GM21447 (cell line): Measurements from ENCODE around the gene ZSWIM6.

Experiments used
- ATAC-seq: cut with Tn5 transposase; IDR thresholded peaks from one replicate; pipeline ENCODE4 v1.9.1; 2021; ENCODE audit not compliant: unreplicated experiment

ZSWIM6 gene

DNA sequence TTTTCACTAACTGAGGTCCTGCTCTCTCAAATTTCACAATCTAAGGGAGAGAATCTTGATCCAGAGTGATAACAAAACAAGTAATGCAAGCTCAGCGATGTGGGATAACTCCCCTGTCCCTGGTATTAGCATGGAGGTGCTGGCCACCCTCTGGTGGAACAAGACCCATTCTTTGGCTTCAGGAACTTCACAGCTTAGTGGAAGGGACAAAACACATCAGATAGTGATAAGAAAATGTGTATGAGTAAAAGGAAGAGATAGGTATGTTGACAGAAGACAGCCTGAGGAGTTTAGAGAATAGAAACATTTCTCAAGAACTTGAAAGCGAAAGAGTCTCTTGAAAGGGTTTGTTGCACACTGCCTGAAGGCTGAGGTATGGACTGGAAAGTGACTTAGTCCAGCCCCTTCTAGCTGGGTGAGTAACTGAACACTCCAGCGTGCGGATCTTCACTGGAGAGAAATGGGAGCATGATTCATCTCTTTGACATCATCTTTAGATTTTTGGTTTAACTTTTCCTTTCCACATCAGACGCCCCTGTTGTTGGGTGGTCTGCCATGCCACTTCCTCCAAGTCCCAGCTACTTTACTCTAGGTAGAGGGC lies 25.4 kb upstream of the ZSWIM6 start:
- ATAC-seq: peak; percentile 91

DNA sequence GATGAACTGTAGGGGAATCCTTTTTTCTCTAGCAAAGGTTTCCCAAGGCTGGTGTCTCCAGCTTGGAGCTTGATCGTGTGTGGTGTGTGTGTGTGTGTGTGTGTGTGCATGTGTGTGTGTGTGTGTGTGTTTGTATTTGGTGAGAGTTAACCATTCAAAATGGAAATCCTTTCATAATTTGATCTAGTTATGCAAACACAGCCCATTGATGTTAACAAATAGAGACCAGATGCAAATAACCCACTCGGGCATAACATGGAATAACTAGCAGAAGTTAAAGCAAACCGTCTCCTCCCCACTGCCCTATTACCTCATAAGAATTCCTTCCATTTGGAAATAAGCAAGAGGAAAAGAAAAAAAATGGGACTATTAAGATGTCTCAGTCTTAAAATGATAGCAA lies 24.9 kb upstream of the ZSWIM6 start:
- ATAC-seq: no peak

DNA sequence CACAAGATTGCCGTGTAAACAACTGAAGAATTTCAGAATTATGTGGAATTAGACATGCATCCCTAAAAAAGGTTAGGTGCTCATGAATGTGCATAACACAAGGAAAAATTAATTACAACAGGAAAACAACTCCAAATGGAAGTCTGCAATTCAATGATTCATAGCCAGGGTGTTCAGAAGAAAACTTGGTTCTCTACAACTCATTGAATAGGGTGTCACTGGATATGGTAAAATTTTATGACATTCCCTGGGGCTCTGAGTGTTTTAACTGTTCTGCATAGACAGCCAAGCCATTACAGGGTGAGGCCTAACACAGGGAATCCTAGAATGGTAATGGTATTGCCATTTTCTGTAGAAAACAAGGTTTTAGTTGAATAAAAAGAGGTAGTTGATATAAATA lies 24.4 kb upstream of the ZSWIM6 start:
- ATAC-seq: no peak

DNA sequence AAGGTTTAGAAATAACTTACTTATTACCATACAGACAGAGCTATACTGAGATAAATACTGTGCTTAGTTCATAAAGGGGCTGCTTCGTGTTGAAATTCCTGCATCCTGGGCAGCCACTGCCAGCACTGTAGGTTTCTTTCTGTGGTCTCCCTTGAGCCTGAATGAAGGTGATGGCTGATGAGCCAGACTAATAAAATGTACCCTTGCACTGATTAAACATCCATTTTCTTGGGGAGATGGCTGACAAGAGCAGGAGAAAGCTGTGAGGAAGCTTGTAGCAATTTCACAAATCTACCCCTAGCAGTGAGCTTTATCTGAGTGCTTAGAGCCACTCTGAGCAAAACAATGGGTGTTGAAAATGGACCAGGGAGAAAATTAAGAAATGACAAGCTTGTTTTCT lies 23.3 kb upstream of the ZSWIM6 start:
- ATAC-seq: no peak

DNA sequence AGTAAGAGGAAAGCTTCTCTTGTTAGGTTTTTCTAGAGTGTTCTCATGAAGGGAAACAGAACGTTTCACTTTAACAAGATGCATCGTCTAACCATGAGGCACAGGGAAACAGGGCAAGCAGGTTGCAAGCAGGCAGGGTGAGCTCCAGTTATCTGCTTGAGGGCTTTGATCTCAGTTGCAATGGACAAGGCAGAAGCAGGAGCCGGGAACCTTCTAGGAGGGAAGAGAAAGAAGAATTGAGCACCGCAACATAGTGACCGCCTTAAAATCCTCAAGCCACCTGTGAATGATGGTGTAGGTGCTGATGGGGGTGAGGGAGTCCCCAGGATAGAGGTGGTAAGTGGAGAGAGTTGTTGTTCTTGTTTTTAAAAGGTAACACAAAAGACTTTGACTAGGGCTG lies 22.9 kb upstream of the ZSWIM6 start:
- no peak for ATAC-seq

DNA sequence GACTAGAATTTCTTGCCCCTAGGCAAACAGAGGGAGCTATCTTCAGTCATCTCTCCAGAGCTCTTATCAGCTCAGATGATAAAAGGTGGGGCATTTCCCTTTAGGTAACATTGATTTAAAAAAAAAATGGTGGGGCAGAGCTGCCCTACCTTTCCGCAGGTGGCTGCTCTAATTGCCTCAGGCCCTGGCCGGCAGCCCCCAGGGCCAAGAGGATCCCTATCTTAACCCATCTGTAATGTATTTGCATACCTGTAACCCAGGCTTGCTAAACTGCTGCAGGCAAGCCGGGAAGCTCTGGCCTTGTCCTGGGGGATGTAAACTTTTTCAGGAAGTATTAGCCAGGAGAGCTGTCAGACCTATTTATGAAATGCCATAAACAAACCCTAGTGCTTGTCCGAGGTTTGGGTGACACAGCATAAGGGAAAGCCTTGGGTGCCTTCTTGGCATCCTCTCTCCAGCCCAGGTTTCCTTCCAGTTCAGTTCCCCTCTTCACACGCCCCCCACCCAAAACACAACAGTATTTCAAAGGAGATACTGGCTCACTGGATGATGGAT lies 20.9 kb upstream of the ZSWIM6 start:
- ATAC-seq: no peak

DNA sequence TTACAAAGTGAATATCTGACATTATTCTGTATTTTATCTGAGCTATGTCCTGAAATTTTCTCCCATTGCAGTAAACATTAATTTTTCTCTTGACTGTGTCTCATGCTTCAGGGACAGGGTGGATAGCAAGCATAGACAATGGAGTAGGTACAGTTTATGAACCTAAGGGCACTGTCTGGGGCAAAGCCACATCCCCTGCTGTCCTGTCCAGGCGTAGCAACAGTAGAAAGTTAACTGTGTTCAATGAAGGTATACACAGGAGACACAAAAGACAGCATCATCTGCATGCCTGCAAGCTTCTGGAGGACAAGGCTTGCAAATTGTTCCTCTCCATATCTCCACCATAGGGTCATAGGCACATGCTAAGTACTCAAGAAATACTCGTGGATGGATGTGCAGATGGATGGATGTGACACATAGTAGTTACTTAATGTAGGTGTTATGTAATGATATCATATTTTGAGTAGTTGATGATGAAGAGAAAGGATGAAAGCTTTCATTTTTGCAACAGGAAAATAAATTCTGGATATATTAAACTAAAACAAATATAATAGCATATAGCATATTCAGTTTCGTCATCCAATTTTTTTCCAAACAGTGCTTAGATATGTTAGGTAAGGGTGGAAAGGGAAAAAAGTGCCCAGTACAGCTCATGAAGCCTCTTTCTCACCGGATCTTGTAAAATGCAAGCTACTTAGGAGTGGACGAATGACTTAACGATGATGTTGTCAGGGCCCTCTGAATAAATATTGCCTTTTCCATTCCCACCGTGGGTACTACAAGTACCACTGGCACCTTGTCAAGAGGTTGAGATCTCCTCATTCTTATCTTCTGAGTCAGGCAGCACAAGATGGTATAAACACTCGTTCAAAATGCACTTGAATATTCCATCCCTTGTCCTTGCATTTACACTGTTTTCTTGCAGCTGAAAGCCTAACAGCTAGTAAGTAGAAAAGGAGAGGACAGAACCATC lies 19.9 kb upstream of the ZSWIM6 start:
- ATAC-seq: no peak

DNA sequence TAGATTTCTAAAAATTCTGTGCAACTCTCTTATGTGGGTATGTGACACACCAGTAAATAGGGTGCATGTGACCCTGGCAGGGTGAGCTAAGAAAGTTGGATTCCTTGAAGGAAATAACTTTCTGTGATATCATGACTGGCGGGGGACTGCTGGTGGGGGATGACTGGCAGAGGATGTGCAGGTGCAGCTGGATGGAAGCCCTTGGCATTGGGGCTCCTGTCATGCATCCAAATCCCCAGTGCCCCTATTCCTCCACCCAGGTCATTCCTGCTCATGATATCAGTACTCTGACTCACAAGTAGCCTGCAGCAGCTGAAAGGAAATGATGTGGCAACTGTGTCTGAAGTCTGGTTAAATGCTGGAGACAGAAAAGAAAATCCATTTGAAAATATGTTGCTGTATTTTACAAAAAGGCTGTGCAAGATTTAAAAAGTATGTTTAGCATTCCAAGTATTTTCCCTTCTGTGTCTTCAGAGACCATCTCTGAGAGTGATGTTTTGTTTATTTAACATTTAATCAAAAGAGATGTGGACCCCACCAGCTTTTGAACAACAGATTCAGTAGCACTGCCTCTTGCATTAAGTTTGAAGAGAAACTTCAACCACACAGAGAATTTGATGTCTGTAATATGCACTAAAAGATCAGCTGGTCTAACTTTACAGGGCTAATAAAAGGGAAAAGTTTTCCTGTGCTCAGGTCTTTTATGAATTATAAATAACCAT lies 17.9 kb upstream of the ZSWIM6 start:
- ATAC-seq: no peak

DNA sequence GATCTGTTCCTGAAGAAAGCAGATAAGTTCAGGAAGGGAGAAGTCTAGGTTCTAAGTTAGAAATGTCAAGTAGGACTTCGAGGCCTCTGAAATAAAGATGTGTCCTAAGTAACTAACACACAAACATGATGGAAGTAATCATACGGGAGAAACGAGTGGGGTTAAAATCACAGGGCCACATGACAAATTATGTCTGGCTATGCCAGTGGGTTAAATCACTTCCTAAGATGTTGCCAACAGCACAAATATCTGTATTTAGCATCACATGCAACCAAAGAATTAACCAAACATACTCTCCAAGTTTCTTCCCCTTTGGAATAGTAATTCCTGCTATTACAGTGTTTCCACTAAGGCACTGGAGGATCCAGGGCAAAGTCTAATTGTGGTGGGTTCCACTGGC lies 13.7 kb upstream of the ZSWIM6 start:
- no peak for ATAC-seq

DNA sequence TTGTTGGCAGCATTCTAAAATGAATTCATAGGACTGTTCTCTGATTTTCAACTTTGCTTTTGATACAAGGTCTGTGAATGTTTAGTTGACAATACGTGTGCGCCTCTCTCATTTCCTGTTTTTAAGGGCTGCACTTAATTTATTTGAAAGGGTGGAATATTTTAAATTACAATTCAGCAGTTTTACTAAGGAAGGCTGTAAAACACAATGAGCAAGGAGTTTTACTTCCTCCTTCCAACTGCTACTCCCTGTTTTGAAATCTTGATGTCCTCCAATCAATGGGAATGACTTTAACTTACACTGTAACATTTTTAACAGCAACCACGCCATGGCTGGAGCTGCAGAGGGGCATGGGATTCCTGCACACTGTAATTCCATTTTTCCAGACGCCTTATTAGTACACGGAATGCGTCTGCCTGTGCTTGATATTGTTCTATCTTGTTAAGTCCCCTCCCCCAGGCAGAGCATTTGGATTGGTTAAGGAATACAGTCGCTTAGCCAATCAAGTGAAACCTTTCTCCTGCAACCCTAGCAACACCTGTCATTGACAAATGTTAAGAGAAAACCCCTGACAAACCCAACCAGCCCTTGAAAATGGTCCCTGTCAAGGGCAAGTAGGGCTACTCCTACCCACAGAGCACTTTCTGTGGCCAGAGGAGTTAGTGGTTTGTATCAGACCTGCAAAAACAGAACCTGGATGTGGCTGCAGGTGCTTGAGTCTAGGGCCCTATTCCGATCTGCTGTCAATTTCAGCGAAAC lies 12.5 kb upstream of the ZSWIM6 start:
- peak; percentile 97 for ATAC-seq

DNA sequence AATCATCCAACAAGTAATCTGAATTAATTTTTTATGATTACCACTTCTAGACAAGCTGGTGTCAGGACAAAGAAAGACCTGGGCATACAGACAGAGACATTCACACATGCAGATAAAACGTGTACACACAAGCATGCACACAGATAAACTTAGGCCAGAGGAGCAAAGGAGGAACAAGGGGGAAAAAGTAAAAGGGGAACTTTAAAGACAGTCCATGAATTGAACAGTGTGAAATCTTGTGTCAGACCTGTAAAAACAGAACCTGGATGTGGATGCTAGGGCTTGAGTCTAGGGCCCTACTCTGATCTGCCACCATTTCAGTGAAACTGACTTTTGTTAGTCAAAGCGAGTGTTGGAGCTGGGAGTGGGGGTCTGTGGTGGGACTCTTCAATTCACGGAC lies 11.2 kb upstream of the ZSWIM6 start:
- no peak for ATAC-seq

DNA sequence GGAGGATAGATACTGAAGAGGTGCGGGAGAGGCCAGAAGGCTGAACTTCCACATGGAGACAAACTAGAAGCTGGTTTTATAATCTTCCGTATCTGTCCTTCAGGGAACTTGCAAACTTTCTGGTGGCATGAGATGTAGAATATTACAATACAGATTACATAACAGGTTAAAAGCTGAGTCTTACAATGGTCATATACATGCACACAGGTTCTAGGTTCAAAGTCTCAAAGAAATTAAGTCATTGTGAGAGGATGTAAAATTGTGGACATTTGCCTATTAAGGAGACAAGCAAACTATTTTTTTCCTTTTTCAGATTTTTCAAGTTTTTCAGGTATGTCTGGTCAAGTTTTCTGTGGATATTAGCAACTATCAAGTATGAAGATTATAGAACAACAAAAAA lies 10.4 kb upstream of the ZSWIM6 start:
- no peak for ATAC-seq

DNA sequence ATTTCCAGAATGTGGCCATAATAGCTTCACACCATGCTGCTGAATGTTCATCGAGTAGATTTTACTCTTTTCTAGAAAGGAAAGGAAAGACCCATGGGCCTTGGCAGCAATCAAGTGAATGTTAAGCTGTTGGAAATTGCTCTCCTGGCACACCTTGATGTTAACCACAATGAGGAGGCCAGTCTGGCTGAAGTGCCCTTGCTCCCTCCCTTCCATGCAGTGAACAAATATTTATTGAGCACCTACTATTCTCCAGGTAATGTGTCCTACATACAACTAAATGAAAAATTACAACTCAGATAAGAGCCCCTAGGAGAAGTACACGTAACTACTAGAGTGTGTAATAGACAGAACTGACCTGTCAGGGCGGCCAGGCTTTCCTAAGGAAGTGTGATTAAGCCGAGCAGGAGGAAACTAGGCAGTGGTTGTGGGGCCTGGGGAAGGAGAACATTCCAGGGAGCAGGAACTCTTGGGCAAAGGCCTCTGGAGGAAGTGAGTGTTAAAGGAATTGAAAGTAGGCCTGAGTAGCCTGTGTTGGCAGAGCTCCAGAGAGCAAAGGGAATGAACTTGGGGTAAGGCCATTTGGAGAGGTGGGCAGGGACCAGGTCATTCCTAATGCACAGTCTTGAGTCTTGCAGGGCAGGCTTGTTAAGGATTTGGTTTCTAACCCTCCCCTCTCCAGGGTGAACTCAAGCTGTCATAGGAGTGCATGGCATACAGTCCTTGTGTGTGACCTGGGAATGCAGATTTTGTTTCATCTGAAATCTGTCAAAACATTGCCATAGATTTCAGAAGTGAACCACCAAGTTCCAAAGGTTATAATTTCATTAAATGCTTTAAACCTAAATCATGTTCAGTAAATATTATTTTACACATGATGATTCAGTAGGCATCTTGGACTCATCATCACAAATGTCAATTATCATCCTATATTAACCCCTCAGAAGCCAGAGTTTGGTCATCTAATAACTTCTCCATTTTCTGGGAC lies 9.0 kb upstream of the ZSWIM6 start:
- no peak for ATAC-seq

DNA sequence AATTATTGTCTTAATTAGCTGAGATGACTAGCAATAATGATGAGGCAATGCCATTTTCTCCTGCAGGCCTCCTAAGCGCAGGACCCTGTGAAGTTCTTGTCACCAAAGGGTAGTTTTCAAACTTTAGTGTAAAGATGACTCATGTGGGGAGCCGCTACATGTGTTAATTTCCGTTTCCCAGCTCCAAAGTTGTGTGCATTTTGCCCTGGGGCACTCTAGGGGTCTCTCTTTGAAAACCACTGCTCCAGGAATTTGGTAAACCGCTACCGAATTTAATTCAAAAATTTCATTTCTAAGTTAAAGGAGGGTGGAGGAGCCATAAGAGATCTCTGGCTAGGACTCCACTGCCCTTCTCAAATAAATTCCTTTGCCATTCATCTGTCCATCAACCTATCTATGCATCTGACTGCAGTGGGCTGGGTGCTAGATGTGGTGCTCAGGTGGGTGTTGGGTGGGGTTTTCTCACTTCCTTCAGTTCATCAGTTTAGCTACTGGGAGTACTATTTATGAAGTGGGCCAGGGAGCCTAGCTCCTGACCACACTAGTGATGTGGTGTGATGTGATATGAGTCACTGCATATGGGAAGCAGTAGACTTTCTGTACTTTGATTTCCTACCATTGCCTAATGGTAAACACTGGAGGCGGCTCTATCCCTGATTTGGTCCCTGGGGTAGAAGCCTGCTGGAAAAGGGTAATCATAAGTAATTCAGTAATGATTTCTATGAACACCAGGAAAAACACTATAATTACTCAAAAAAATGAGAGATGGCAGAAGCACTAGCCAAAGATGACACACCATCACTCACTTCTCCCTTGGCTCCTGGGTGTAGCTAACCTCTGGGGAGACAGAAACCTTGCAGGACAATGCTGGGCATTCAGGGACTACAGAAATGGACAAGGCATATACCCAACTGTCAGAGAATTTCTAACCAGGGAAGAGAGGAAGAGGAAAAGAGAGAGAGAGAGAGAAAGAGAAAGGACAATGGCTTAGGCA lies 4.0 kb upstream of the ZSWIM6 start:
- ATAC-seq: peak; percentile 28

DNA sequence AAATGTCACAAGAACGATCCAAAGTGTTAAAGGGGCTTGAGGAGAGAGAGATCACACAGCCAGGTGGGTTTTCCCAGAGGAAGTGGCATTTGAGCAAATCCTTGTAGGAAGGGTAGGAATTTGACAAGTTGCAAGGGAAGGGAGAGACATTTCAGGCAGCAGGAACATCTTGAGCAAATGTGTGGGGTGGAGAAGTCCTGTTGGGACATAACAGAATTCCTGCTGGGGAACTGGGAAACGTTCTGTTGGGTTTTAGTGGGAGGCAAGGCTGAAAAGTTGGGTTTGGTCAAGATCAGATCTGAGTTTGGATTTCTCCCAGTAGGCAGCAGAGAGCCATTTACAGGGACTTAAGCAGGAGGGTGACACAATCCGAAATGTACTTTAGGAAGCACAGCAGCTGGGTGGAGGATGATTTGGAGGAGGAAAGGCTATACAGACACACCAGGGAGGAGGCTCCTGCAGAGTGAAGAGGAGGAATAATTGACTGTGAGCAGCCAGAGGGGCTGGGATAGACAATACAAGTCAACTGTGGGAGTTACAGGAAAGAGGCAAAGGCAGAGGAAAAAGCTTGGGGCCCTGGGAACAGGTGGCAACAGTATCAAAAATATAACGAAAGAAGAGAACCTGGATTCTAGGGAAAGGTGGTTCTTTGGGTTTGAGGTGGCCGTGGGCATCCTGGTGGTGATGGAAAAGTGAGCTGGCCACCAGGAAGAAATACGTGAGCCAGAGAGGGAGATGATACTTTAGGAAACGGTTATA lies 3.1 kb upstream of the ZSWIM6 start:
- no peak for ATAC-seq

DNA sequence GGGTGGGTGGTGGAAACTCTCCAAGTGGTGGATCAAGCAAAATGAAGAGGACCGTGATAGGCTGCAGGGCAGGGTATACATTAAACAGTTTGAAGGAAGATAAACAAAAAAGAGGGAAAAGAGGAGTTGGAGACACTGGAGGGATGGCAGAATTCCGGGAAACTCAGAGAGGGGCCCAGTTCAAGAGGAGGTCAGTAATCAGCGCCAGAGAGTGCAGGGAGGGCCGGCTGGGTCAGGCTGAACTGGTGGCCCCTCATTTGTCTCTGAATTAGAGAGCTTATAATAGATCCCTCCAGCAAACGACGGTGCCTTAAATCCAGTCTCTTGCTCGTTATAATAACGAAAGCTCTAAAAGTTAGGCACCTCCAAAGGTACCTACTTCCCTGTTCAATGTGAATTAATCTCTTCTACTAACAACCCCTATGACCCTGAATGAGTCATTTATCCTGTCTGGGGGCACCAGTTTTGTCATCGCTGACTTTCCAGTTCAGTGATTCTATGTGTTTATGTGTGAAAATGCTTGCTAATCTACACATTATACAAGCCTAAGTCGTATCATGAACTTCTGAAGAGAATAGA lies 2.4 kb upstream of the ZSWIM6 start:
- ATAC-seq: no peak

DNA sequence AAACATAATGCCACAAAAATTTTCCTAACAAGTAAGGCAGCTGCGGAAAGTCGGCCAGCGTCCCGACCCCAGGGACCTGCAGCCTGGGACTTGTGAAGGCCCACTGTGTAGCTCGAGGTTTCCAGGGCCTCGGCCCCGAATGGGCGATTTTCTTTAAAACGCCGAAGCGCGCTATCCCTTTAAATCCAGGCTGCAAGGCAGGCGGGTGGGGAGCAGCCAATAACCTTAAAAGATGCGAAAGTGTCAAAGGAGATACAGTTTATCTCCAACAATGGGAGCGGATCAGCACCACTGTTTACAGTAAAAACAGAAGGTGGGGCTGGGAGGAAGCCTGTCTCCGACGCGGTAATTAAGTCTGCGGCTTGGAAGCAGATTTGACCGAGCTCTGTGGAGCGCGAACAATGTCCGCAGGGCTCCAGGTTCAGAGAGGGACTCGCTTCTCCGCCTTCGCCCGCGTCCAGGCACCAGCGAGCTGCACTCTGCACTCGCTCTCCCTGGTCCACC lies 1.7 kb upstream of the ZSWIM6 start:
- ATAC-seq: peak; percentile 0
